Subcutaneous abdominal adipose tissue (tissue), 5 donors: ENCODE data around the gene TMF1.

ENCODE experiments used
- H3K27ac ChIP-seq: one replicate; pipeline ENCODE4 v1.7.0; 2013; ENCODE audit warnings: low read depth, mild to moderate bottlenecking, inconsistent platforms, low read length, moderate library complexity
- H3K27me3 ChIP-seq, 5 donors: one replicate each; pipeline ENCODE4 v1.7.0; 2013; ENCODE audit warnings: low read length in 5 of 5, inconsistent platforms in 1 of 5; ENCODE audit not compliant: control insufficient read depth in 5 of 5, insufficient read depth in 4 of 5
- H3K36me3 ChIP-seq, 5 donors: one replicate each; pipeline ENCODE4 v1.7.0; 2013; ENCODE audit warnings: low read length in 5 of 5; ENCODE audit not compliant: control insufficient read depth in 5 of 5, insufficient read depth in 5 of 5
- H3K4me1 ChIP-seq, 5 donors: one replicate each; pipeline ENCODE4 v1.7.0; 2013; ENCODE audit warnings: low read length in 5 of 5, mild to moderate bottlenecking in 3 of 5, moderate library complexity in 1 of 5; ENCODE audit not compliant: control insufficient read depth in 5 of 5, insufficient read depth in 5 of 5
- H3K4me3 ChIP-seq, 5 donors: one replicate each; pipeline ENCODE4 v1.7.0; 2013; ENCODE audit warnings: low read length in 5 of 5, low read depth in 1 of 5
- H3K9ac ChIP-seq, 5 donors: one replicate each; pipeline ENCODE4 v1.7.0; 2013; ENCODE audit warnings: low read length in 5 of 5, mild to moderate bottlenecking in 4 of 5, moderate library complexity in 3 of 5
- H3K9me3 ChIP-seq, 5 donors: one replicate each; pipeline ENCODE4 v1.7.0; 2013; ENCODE audit warnings: low read length in 5 of 5; ENCODE audit not compliant: control insufficient read depth in 5 of 5
- donor health status: healthy.
- donor health status: healthy.
- donor health status: healthy.
- donor health status: healthy.
- donor health status: healthy.

Gene TMF1

GRCh38 chr3:69051756-69052471, at the start of gene TMF1:
Gene TMF1 (minus strand): TSS chr3:69052333. CDS start chr3:69052086, 247 bp downstream.
- Histone ChIP-seq H3K27me3 (no peaks in the 10 kb centered on the region), H3K36me3 (peaks cover 17 to 37% (median 29%) of the 10 kb centered on the region in 5 donors), H3K9ac (peak within 1 kb of the TSS; percentile 58 to 99 (median 96)), H3K4me1 (peaks cover 0 to 33% (median 27%) of the 10 kb centered on the region in 5 donors), H3K4me3 (peak within 1 kb of the TSS; percentile 80 to 92 (median 89)), H3K27ac (peak within 1 kb of the TSS; percentile 94), H3K9me3 (no peaks in the 10 kb centered on the region)

- Histone ChIP-seq H3K27me3 (no peaks in the 10 kb centered on the region), H3K27ac (peak overlapping the region; percentile 9), H3K4me3 (no peak overlapping the region), H3K9ac (no peak overlapping the region), H3K36me3 (peaks cover 23 to 40% (median 25%) of the 10 kb centered on the region in 5 donors), H3K4me1 (peaks cover 0 to 34% (median 11%) of the 10 kb centered on the region in 5 donors), H3K9me3 (no peaks in the 10 kb centered on the region)
These were observed 47.4 kb upstream of the TMF1 start for GRCh38 chr3:69099576-69099975.

- Histone ChIP-seq H3K27me3 (no peaks in the 10 kb centered on the region), H3K36me3 (peaks cover 6 to 20% (median 9%) of the 10 kb centered on the region in 5 donors), H3K9me3 (no peaks in the 10 kb centered on the region), H3K27ac (peak overlapping the region; percentile 23), H3K4me3 (no peak overlapping the region), H3K4me1 (peaks cover 2 to 54% (median 30%) of the 10 kb centered on the region in 5 donors), H3K9ac (no peak overlapping the region)
These were observed 45.4 kb upstream of the TMF1 start for GRCh38 chr3:69097407-69098086.

GRCh38 chr3:69096299-69096698, 44.2 kb upstream of the TMF1 start:
- peaks cover 0 to 9% (median 5%) of the 10 kb centered on the region in 5 donors for H3K36me3 ChIP-seq
- no peaks in the 10 kb centered on the region for H3K9me3 ChIP-seq
- H3K27me3 ChIP-seq: no peaks in the 10 kb centered on the region
- no peak overlapping the region for H3K4me3 ChIP-seq
- H3K4me1 ChIP-seq: peaks cover 6 to 66% (median 42%) of the 10 kb centered on the region in 5 donors
- peak overlapping the region; percentile 50 for H3K27ac ChIP-seq
- no peak overlapping the region for H3K9ac ChIP-seq

GRCh38 chr3:69095636-69096035, 43.5 kb upstream of the TMF1 start:
- H3K36me3 ChIP-seq: peaks cover 0 to 9% (median 5%) of the 10 kb centered on the region in 5 donors
- H3K27ac ChIP-seq: peak overlapping the region; percentile 50
- H3K4me3 ChIP-seq: no peak overlapping the region
- H3K27me3 ChIP-seq: no peaks in the 10 kb centered on the region
- H3K4me1 ChIP-seq: peaks cover 6 to 66% (median 48%) of the 10 kb centered on the region in 5 donors
- H3K9me3 ChIP-seq: no peaks in the 10 kb centered on the region
- H3K9ac ChIP-seq: peak overlapping the region in 2 of 5 donors; percentile 13 to 56

GRCh38 chr3:69094467-69095205, 42.5 kb upstream of the TMF1 start:
- Histone ChIP-seq H3K36me3 (peaks cover 0 to 9% (median 4%) of the 10 kb centered on the region in 5 donors), H3K4me3 (no peak overlapping the region), H3K9ac (peak overlapping the region in 3 of 5 donors; percentile 21 to 58 (median 44)), H3K4me1 (peaks cover 6 to 70% (median 57%) of the 10 kb centered on the region in 5 donors), H3K27ac (peak overlapping the region; percentile 69), H3K27me3 (no peaks in the 10 kb centered on the region), H3K9me3 (no peaks in the 10 kb centered on the region)

- Histone ChIP-seq H3K27ac (peak overlapping the region; percentile 64), H3K9me3 (no peaks in the 10 kb centered on the region), H3K36me3 (peaks cover 0 to 9% (median 4%) of the 10 kb centered on the region in 5 donors), H3K27me3 (no peaks in the 10 kb centered on the region), H3K9ac (peak overlapping the region in 1 of 5 donors; percentile 32), H3K4me1 (peaks cover 6 to 87% (median 81%) of the 10 kb centered on the region in 5 donors), H3K4me3 (peak overlapping the region in 1 of 5 donors; percentile 17)
These were observed 39.9 kb upstream of the TMF1 start for GRCh38 chr3:69092030-69092516.

GRCh38 chr3:69091389-69092029, 39.4 kb upstream of the TMF1 start:
- Histone ChIP-seq H3K4me1 (peaks cover 6 to 92% (median 87%) of the 10 kb centered on the region in 5 donors), H3K36me3 (peaks cover 0 to 9% (median 4%) of the 10 kb centered on the region in 5 donors), H3K9ac (peak overlapping the region in 2 of 5 donors; percentile 7 to 32)

GRCh38 chr3:69090021-69090420, 37.9 kb upstream of the TMF1 start:
- Histone ChIP-seq H3K4me1 (peaks cover 12 to 92% (median 90%) of the 10 kb centered on the region in 5 donors), H3K4me3 (no peak overlapping the region), H3K36me3 (peaks cover 0 to 6% (median 4%) of the 10 kb centered on the region in 5 donors), H3K9me3 (no peaks in the 10 kb centered on the region), H3K9ac (peak overlapping the region in 3 of 5 donors; percentile 9 to 58 (median 16)), H3K27me3 (no peaks in the 10 kb centered on the region), H3K27ac (peak overlapping the region; percentile 99)

More at GRCh38 chr3:69091389-69092029, 39.4 kb upstream of the TMF1 start:
- Histone ChIP-seq H3K27ac (peak overlapping the region; percentile 64), H3K9me3 (no peaks in the 10 kb centered on the region), H3K27me3 (no peaks in the 10 kb centered on the region), H3K4me3 (peak overlapping the region in 1 of 5 donors; percentile 17)
